GM12873 (cell line): ENCODE results near the gene TM7SF2.
A peak's percentile ranks its signal among the peaks of the same experiment; 100 is the strongest.

Experiments
- TF ChIP-seq, protein P1 (sequence below): IDR thresholded peaks from 2 replicates; pipeline ENCODE4 v1.5.1; 2012; ENCODE audit warnings: low read depth, mild to moderate bottlenecking, moderate library complexity, low read length, control low read depth; ENCODE audit not compliant: insufficient read depth; ENCODE audit errors: missing control alignments

Gene TM7SF2

DNA sequence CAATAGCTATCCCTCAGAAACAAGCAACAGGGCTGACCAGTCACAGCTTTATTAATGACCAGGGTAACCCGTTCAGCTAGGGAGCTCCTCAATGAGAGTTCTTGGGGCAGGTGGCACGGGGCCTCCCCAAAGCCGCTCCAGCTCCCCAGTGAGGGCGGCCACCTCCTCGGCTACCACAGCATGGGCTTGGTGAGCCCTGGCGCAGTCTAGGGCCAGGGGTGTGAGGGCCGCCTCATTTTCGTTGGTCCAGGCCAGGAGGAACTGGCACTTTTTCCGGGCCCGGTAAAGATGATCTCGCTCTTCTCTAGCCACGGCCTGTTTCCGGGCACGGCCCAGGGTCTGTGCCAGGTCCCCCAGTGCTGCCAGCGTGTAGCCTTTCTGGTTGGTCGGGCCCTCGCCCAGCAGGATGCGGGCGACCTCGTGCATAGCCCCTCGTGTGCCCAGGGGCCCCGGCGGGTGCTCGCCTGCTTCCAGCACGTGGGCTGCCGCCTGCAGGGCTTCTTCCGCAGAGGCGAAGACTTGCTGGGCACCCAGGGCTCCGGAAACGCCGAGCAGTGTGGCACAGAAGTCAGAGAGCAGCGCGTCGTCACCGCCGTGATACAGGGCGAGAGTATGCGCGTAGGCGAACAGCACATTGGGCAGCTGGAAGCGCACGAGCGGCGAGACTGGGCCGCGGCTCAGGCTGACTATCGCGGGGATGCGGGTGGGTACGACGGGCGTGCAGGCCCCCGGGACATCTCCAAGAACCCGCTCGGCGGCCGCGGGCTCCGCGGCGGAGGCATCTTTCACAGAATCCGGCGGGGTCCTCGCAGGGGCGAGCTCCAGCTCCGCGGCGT lies 4.9 kb downstream of the TM7SF2 start:
- TF ChIP-seq, protein P1, sequence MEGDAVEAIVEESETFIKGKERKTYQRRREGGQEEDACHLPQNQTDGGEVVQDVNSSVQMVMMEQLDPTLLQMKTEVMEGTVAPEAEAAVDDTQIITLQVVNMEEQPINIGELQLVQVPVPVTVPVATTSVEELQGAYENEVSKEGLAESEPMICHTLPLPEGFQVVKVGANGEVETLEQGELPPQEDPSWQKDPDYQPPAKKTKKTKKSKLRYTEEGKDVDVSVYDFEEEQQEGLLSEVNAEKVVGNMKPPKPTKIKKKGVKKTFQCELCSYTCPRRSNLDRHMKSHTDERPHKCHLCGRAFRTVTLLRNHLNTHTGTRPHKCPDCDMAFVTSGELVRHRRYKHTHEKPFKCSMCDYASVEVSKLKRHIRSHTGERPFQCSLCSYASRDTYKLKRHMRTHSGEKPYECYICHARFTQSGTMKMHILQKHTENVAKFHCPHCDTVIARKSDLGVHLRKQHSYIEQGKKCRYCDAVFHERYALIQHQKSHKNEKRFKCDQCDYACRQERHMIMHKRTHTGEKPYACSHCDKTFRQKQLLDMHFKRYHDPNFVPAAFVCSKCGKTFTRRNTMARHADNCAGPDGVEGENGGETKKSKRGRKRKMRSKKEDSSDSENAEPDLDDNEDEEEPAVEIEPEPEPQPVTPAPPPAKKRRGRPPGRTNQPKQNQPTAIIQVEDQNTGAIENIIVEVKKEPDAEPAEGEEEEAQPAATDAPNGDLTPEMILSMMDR, result no peak

GRCh38 chr11:65117206-65118096 lies 5.8 kb downstream of the TM7SF2 start, which contains the start of gene ZNHIT2:
Gene ZNHIT2 (minus strand): TSS chr11:65117701. CDS start chr11:65117653, 48 bp downstream.
- TF ChIP-seq, protein P1, result peak; percentile 91

DNA sequence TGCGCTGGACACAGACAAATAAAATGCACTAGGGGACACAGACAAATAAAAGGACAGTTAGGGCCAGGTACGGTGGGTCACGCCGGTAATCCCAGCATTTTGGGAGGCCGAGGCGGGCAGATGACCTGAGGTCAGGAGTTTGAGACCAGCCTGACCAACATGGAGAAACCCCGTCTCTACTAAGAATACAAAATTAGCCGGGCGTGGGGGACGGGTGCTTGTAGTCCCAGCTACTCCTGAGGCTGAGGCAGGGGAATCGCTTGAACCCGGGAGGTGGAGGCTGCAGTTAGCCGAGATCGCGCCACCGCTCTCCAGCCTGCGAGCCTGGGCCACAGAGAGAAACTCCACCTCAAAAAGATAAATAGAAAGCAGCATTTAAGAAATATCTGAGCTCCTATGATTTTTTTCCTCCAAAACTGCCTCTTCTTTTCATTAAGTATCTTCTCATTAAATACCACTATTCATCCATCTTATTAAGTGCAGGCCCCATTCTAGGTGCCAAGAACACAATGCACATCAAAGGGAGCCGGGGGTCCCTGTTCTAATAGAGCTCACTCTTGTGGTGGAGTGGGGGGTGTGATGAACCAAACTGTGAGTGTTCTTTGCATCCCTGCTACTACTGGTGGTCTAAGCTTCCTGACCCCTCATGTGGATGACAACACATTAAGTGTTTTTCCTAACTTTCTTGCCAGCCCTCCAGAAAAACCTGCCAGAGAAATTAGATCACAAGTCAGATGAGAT lies 6.6 kb downstream of the TM7SF2 start:
- TF ChIP-seq, protein P1, result no peak

DNA sequence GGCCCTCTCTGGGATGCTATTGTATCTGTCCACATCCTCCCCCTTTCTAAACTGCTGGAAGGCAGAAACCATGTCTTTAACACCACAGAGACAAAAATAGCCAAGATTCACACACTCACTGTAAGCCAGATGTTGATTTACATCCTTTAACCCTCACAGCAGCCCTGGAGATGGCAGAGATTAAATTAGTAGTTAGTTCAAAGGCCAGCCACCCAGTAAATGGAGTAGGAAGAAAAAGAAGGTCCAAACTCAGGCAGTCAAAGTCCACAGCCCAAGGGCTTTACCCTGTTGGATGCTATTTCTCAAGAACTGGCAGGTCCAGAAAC lies 8.0 kb downstream of the TM7SF2 start:
- TF ChIP-seq, protein P1, result no peak

DNA sequence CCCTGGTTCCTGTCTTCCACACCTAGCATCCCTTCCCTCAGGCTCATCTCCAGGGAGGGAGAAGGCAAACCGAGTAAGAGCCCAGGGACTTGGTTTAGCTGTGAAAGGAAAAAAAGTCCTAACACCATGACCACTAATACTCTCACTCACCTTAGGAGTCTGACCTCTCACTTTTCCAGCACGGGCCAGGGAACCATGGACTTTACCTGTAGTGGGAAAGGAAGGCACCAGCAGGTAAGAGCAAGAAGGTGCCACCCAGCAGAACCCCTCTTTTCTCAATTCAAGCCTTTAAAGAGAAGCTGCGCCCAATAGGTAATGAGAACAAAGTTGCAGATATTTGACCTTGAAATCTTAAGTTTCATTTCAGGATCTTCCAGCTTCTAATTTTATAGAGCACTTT lies 9.2 kb downstream of the TM7SF2 start:
- TF ChIP-seq, protein P1, result no peak

DNA sequence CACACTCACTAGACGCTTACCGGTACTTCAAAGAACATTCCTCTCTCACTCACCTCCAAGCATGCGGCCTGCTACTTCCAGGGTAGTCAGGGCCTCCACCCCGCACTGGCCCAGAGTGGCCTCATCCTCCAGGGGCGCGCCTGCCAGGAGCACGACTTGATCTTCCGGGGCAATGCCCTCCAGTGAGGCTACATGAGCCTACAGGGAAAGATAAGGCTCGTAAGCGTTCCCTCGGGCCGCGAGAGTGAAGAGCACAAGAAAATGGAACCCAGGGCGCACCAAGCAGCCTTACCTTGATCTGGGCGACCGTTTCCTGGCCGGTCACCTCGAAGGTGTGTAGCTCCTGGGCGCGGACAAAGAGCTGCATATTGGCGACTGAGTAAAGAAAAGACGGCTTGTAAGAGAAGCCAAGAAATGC lies 9.8 kb downstream of the TM7SF2 start:
- TF ChIP-seq, protein P1, result no peak
